Iris pigment epithelial cell (primary cell): Measurements from ENCODE around the gene EXOC6.
"Not testable (repeated sequence)": the region's sequence is repeated elsewhere in the genome, so short reads cannot be mapped to it uniquely, and the experiment has no call there.

Experiments used
- DNase-seq: peaks from one replicate; pipeline ENCODE4 v3.0.0-alpha.2; 2011; ENCODE audit warnings: low read depth

EXOC6 gene

DNA sequence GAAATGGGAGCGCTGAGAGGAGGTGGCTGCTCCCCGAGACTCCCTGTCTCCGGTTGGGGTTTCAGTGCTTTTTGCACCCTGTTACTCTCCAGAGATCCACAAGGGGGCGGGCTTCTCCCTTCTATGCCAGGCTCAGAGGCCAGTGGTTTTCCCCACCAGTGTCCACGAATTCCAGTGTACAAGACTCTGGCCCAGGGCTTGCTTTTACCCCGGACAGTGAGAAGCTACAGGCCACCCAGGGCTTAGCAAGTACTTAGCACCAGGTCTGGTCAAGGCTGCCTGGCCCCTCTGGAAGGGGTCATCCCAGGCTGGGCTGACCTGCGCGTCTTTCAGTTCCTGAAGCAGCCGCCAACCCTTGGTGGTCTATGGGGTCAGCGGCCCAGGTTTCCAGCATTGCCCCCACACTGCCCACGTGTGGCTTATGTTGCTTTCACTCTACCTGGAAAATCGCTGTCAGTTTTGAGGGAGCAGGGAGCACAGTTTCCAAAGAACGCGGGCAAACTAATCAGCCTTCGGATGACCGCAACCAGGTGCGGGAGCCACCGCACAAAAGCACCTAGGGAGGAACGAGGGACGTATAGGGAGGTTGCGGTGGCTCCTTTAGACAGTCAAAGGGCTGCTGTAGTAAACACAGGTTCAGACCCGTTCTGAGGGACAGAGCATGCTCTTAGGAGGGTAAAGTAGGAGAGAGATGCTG lies 232.2 kb downstream of the EXOC6 start:
- peak; percentile 56 for DNase-seq

DNA sequence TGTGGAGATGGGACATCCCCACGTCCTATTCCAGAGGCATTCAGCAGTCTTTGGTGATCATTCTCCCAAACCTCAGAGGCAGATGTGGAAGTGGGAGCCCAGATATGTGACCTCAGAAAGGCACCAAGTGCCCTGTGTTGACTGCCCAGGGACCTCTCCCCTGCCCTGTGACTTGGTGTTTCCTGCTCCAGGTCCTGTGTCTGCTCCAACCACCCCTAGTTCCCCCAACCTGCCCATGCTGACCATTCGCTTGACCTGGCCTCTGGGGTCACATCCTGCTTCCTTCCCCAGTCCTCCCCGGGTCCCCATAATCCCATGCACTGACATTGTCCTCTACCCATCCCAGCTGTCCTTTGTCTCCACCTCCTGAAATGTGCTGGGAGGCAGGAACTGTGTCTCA lies 233.0 kb downstream of the EXOC6 start:
- DNase-seq = no peak

DNA sequence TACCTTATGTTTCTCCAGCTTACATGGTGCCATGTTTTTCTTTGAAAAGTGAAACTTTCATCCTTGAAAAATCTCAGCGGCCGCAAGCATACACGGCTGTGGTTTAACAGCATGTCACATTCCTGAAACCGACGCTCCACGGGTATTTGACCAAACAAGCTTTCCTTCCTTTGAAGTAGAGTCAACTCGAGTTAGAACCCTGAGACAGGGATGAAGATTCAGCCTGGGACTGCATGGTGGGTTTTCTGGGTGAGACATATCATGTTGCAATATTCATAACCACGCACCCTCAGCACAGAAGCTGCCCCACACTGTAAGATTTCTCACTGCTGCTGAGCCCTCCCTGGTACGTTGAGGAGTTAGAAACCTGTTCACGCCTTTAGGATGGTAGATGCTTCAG lies 233.5 kb downstream of the EXOC6 start:
- peak; percentile 83 for DNase-seq

DNA sequence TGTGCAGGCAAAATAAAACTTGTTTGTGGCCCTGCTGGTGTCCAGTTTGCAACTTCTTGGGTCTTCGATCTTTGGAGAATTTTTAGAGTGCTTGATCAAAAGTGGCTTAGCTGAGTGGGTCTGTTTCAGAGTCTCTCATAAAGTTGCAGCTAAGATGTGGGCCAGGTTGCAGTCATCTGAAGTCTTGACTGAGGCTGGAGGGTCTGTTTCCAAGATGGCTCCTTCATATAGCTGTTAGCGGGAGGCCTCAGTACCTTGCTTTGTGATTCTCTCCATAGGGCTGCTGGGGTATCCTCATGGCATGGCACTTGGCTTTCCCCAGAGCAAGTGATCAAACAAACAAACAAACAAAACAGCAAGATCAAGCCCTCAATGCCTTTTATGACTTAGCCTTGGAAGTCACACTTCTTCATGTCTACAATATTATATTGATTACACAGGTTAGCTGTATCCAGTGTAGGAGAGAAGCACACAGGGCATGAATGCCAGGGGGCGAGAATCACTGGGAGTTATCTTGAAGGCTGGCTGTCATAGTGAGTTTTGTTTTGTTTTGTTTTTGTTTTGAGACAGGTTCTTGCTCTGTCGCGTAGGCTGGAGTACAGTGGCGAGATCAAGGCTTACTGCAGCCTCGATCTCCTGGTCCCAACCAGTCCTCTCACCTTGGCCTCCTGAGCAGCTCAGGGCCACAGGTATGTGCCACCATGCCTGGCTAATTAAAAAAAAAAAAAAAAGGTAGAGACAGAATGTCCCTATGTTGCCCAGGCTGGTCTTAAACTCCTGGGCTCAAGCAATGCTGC lies 235.6 kb downstream of the EXOC6 start:
- no peak for DNase-seq

DNA sequence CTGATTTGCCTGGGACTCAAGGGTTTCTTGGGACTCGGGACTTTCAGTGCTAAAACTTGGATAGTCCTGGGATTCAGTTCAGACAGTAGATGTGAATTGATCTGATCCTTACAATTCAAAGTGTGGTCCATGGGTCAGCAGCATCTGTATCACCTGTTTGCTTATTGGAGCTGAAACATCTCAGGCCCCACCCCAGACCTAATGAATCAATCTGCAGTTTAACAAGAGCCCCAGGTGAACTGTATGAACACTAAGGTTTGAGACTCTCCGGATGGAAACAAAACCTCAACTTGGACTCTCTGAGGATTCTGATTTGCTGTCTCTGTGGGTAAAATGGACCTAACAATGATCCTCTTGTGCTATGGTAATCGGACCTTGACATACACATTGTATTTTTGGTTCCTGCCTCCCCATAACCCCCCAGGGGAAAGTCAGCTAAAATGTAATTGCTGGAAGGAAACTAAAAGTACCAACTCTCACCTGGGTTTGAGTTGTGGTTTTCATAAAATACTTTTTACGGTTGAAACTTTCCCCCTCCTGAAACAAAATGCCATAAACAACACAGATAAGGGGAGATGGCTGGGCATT lies 237.0 kb downstream of the EXOC6 start:
- DNase-seq = no peak

DNA sequence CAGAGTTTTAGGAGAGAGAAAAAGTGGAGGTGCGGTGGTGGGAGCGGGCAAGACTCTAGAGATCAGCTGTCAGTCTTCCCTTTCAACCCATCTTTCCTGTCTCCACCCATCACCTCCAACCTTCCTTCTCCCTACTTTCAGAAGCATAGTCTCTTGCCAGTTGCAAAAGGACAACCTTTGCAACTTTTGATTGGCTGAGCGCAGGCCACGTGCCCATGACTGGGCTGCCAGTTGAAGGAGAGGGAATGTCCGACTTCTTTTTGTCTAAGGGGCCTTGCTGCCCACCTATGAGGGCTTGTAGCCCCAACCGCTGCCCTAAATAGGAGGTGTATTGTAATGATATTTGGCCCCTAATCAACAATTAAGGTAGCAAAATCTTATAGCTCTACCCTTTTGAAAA lies 238.0 kb downstream of the EXOC6 start:
- DNase-seq = no peak

DNA sequence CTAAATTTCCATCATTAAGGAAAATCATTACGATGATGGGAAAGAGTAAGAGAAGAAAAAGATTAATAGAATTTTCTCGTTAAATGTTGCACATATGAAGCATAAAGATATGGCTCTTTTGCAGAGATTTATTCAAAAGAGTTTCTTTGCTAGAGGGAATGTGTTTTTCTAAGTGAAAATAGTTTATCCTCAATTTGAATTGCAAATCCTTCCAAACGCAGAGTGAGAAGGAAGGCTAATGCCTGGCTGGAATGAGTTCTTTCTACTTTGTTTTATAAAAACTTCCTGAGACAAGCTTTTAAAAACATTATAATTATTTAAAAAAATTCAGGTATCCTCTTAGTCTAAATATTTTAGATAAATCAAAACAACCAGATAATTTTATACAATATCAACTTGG lies 239.5 kb downstream of the EXOC6 start:
- DNase-seq = no peak

DNA sequence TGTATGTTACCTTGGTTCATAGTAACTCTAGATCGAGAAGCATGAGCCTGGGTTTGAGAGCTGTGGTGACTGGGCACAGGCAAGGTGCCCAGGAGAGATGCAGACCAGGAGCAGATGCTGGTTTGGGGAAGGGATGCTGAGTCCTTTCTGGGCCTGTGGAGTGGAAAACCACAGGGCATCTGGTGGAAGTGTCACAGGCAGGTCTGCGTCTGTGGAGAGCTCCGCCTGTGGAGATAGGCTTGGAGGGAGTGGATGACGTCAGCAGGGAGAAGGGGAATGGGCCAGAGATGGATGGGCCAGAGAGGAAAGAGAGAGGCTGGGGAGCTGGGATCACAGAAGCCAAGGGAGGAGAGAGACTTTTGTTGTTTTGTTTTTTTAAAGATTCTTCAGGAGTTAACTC lies 240.1 kb downstream of the EXOC6 start:
- no peak for DNase-seq

DNA sequence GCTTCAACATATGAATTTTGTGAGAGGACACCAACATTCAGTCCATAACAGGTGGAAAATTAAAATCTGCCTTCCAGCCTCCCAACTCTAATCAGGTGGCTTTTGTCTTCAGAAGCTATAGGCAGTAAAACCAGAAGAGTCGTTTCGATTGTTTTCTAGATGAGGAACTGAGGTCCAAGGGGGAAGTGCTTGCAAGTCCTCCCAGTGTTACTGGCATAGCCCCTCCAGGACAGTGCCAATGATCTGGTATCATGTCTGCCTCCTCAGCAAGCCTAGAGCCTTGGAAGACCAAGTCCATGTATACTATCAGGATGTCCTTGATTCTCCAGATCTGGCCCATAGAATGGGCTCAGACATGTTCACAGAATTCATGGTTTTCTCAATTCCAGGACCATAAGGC lies 242.3 kb downstream of the EXOC6 start:
- DNase-seq = no peak

DNA sequence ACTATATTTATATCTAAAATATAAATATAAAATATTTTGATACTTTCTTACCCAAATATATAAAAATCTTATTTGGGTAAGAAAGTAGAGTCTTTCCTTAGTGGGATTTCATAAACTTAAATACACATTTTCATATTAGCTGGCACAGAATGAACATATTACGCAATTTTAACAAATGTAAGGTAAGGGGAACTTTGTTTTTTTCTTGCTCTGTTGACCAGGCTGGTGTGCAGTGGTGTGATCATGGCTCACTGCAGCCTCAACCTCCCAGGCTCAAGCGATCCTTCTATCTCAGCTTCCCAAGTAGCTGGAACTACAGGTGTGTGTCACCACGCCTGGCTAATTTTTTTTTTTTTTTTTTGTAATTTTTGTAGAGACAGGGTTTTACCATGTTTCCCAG lies 243.6 kb downstream of the EXOC6 start:
- DNase-seq = no peak

DNA sequence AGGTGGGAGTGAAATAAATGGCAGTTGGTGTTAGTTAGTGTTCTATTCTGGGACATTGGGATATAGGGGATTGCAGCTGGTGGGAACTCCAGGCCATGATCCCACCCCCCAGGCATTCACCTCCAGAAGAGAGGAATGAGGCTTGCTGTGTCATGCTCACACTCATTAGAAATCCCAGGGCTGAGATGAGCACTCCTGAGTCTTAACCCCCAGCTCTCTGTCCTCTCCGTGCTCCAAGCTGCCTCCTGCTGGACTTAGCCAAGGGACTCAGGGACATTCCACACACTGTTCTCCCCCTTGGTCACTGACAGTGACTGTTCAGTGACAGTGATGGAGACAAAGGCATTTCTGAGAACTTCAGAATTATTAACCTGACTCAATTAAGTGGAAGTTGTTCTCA lies 246.9 kb downstream of the EXOC6 start:
- no peak for DNase-seq

DNA sequence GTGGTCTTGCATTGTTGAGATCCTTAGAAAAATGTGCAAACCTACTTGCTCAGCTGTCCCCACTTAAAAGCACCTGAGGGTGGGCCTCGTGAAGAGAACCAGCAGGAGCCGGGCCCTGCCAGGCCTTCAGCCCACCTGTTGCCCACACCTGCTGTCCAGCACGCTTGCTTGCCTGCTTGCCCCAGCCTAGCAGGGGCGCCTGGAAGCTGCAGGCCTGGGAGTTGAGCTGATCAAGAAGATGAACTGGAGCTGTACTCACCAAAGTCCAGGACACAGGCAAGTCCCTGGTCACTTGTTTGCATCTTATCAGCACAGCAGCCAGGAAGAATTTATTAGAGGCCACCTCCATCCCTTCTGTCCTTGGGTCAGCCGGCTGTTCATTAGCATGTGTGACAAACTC lies 248.6 kb downstream of the EXOC6 start:
- no peak for DNase-seq

DNA sequence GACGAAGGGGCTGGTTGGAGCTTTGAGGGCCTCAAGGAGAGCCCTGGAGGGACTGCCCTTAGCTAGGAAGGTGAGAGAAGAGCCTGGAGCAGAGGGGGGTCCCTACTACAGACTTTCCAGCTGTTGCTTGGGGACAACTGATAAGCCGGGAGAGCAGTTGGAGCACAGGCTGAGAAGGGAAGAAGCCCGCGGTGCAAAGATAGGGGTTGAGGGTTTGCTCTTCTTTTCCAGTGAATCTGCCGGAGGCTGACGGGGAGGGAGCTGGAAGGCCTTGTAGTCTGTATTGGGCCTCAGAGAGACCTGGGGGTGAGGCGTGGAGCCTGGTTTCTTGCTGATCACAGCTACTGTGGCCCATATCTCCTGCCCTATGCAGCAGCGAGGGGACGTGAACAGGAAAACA lies 249.1 kb downstream of the EXOC6 start:
- no peak for DNase-seq

DNA sequence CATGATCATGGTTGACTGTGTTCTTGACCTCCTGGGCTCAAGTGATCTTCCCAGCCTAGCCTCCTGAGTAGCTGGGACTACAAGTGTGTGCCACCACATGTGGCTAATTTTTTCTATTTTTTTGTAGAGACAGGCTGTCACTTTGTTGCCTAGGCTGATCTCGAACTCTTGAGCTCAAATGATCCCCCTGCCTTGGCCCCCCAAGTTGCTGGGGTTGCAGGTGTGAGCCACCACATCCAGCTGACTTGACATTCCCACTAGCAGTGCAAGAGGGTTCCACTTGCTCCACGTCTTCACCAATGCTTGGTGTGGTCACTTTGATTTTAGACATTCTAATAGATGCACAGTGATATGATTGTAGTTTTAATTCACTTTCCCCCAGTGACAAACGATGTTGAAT lies 250.5 kb downstream of the EXOC6 start:
- DNase-seq = no peak

DNA sequence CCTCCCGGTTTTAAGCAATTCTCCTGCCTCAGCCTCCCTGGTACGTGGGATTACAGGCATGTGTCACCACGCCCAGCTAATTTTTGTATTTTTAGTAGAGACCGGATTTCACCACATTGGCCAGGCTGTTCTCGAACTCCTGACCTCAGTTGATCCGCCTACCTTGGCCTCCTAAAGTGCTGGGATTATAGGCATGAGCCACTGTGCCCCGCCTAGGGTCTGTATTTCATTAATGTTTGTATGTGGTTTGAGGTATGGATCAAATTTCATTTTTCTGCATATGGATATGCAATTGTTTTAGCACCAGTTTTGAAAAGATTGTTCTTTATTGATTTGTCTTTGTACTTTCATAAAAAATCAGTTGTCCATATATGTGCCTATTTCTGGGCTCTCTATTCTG lies 251.3 kb downstream of the EXOC6 start:
- DNase-seq = no peak

DNA sequence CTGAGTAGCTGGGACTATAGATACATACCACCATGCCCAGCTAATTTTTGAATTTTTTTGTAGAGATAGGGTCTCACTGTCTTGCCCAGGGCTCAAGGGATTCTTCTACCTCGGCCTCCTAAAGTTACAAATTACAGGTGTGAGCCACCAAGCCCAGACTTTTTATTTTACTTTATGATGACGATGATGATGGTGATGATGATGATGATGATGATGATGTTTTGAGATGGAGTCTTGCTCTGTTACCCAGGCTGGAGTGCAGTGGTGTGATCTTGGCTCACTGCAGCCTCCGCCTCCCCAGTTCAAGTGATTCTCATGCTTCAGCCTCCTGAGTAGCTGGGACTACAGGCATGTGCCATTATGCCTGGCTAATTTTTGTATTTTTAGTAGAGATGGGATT lies 252.8 kb downstream of the EXOC6 start:
- DNase-seq = not testable (repeated sequence)

DNA sequence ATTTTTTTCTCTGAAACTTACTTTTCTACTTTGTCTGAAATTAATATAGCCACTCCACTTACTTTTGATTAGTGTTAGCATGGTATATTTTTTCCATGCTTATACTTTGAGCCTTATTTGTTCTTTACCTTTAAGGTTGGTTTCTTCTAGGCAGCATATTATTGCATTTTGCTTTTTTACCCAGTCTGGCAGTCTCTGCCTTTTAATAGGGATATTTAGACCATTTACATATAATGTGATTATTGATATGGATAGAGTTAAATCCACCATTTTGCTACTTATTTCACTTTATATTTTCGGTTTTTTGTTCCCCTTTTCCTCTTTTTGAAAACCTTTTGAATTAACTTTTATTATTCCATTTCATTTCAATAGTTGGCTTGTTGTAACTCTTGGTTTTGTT lies 255.6 kb downstream of the EXOC6 start:
- DNase-seq = no peak

DNA sequence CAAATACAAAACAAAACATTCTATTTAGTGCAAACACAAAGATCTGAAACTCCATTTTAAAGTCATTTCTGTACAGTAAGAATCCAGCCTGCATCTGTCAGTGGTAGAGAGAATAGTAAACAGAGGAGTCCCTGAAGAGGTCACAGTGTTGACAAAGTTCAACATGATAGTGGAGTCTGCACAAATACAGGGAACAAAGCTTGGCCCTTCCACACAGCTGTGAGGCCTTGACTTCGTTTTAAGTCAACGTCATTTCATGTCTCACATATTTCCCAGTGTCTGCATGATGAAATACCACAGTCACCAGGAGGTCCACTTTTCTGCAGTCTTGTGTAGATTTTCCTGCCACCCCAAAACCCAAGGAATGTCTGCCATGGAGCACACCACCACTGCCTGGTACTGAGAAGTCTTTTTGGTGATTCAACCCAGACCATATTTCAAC lies 258.3 kb downstream of the EXOC6 start:
- peak; percentile 79 for DNase-seq
